GM19463 (cell line): ENCODE data around the gene RPN1.
"Not testable (repeated sequence)": the region's sequence is repeated elsewhere in the genome, so short reads cannot be mapped to it uniquely, and the experiment has no call there.

Experiments
- ATAC-seq: cut with Tn5 transposase; IDR thresholded peaks from one replicate; pipeline ENCODE4 v1.9.1; 2021; ENCODE audit warnings: mild to moderate bottlenecking, moderate library complexity; ENCODE audit not compliant: unreplicated experiment

RPN1 gene

DNA sequence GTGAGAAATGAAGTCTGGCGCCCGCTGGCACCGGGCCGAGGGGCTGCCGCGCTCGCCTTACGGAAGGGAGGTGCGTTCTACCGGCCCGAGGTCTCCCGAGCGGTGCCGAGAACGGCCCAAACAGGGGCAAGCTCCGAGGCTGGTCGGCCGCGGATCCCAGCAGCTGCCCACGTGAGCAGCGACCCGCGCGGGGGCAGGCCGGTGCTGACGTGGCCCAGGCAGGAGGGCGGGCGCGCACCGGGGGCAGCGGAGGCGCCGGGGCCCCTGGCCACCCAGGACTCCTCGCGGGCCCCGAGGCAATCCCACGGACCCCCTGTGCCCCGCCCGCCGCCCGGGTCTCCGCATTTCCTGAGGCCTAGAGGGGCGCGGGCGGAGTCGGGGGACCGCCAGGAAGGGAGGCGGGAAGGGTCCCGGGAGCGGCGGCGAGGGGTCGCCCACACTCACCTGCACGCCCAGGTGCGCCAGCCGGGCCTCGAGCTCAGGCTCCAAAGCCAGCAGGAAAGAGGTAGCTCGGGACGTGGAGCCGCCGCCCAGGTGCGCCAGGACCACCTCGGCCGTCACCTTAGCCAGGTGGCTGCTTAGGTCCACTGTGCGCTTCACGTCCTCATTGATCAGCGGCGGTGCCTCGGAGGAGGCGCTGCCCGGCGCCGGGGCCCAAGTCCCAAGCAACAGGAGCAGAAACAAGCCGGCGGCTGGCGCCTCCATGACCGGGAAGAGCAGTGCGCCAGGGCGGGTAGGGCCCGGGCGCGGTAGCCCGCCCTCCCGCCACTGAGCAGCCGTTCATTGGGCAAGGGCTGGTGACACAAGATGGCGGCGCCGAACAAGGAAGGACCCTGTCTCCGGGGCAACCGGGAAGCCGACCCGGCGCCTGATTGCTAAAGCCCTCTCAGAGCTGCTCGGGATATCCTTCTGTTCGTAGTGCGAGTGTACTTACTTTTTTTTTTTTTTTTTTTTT lies at the start of gene RPN1:
Gene RPN1 (minus strand): TSS at position 723 of the 955 bp plus-strand sequence. CDS start 18 bp downstream, at position 705.
- ATAC-seq, result peak; percentile 98

DNA sequence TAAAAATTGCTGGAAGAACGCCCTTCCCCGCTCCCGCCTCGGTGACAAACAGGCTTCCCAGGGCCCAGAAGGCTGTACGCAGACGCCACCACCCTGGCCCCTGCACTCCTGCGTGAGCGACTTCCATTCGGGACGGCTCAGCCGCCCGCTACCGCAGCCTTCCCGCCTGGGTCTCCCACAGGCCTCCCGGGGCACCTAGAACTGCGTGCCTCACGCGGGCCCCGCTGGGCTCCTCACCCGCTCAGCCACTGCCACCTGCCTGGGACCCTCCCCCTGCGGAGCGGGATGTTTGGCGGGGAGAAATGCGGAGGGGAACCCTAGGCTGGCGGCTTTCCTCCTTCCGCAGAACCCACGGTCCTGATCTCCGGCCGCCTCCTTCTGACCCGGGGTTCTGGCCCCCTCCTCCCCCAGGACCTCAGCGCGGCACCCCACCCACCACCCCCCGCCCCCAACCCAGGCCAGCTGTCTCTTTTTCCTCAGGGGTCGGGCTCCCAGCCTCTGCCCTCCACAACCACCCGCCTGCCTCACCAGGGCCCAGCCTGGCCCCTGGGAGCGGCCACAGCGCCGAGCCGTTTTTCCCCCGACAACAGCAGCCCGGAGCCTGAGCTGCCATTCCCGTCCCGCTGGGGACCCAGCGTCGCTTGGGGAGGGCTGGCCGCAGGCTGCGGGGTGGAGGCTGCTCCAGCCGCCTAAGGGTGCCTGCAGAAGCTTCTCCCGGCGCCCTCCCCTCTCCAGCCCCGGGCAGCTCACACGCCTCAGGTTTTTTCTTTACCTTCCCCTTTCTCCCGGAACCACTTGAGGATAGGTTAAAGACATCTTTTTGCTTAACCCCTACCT lies 47.8 kb upstream of the RPN1 start:
- ATAC-seq, result no peak

DNA sequence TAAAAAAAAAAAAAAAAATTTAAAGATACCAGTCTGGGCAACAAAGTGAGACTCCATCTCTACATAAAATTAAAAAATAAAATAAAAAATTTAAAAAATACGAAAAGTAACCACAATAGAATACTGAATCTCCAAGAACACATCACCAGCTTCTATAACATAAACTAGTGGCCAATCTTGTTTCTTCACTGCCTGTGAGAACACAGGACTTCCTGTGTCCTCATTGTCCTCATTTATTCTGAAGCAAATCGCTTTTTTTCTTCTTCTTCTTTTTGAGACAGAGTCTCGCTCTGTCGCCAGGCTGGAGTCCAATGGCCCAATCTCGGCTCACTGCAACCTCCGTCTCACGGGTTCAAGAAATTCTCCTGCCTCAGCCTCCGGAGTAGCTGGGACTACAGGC lies 46.7 kb upstream of the RPN1 start:
- no peak for ATAC-seq

DNA sequence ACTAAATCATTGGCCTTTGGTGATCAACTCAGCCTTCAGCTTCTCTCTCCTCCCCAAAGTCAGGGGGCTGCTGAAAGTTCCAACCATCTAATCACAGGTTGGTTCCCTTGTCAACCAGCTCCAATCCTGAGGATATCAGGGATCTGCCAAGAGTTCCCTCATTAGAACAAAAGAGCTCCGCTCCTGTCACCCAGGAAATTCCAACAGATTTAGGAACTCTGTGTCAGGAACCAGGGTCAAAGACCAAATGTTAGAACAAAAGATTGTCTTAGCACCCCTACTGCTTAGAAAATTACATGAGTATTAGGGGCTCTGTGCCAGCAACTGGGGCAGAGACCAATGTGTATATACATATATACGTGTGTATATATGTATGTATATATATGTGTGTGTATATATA lies 43.1 kb upstream of the RPN1 start:
- ATAC-seq, result no peak

DNA sequence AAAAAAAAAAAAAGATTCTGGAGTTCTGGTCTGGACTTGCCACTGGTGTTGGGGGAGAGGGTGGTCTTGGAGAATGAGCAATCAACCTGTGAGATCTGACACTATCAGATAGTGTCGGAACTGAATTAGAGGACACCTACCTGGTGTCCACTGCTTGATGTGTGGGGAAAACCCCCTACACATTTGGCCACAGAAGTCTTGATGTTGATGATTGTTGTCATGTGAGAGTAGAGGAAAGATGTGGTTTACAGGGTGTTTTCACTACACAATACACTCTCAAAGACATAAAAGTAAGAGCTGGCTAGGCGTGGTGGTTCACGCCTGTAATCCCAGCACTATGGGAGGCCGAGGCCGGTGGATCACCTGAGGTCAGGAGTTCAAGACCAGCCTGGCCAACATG lies 38.4 kb upstream of the RPN1 start:
- ATAC-seq, result no peak

DNA sequence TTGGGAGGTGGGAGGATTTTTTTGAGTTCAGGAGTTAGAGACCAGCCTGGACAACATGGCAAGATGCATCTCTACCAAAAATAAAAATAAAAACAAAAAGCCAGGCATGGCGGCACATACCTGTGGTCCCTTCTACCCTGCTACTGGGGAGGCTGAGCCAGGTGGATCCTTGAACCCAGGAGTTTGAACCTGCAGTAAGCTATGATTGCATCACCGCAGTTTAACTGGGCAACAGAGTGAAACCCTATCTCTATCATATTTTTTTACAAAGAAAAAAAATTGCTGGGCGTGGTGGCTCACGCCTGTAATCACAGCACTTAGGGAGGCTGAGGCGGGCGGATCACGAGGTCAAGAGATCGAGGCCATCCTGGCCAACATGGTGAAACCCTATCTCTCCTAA lies 35.8 kb upstream of the RPN1 start:
- ATAC-seq, result no peak

DNA sequence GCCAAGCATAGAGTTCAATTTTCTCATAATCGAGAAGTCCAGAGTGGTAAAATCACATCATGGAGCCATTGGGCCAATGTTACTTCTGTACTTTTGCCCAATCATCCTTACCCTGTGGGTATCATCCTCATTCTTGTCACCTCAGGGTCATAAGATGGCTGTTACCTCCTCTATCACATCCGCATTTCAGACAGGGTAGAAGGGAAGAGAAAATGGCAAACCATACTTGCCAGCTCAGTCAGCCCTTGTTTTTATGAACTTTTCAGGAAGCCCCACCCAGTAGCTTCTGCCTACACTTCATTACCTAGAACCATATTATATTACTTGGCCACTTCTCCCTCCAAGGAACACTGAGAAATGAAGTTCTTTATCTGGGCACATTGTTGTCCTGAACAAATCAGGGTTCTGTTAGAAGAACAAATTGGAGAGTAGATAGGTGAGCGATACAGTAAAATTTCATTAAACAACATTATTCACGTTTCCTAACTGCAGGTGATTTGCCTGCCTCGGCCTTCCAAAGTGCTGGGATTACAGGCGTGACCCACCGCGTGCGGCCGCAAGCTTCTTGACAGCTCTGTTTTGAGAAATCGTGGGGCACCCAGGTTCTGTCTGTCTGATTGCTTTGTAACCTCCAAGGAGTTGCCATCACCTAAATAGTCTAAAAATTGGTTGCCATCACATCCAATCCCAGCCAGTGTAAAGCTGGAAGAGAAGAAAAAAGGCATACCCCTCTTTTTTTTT lies 34.5 kb upstream of the RPN1 start:
- no peak for ATAC-seq

DNA sequence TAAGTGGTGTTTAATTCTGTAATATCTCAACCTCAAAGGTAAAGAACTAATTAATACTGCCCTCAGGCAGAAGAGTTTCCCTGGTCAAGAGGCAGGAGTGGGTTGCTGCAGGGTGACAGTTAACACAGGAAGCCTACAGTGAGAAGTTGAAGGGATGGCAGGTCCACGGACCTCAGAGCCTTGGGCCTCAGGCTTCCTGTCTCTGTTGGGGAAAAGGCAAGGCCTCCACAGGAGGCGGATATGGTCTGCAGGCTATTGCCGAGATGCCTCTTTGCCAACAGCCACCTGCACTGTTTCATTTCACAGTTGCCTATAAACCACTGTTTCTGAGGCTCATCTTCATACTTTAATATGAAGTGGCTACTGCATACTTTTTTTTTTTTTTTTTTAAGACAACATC lies 33.3 kb upstream of the RPN1 start:
- ATAC-seq, result no peak

DNA sequence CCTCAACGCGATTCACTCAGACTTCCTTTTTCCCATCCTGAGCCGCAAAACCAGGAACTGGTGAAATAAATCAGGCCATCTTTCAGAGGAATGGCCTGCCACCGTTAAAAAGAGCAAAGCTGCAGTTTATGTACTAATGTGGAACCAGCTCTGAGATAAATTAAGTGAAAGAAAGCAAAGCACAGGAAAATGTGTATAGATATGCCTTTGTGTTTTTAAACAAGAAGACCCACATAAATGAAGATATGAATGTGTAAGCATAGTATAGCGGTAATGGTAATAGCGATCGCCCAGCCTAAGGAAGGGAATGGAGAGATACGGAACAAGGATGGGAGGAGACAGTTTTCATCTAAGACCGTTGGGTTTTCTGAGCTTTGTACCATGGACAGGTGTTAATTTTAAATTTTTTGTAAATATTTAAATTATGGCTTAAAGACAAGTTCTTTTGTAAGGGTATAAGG lies 30.8 kb upstream of the RPN1 start:
- ATAC-seq, result no peak

DNA sequence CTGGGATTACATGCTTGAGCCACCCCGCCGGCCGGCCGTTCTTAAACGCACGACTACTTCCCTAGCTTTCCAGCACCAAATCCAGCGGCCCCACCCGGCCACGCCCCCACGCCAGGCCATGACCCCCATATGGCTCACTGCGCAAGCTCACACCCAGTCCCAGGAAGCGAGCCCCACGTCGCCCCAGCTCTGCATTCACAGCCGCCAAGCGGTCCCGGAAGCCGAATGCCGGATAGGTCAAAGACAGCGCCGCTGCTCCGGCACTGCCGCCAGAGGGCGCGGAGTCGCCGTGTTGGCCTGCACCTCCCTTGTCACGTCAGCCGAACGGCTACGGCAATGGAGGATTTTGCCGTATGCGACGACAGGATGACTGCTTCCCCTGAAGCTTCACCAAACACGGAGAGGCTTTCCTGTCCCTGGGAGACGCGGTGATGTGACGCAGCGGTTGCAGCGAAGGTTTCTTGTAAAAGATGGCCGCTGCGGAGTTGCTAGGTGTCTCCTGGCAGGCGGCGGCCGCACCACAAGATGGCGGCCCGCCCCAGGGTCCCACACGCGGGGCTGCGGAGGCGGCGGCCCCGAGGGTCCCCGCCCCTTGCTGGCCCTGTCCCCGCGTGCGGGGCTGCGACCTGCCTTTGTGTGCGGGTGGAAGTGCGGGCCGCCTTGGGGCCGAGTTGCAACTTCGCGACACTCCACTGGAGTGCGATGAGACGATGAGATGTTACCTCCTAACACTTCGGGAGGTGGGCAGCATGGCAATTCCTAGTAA lies 30.2 kb upstream of the RPN1 start:
- peak; percentile 98 for ATAC-seq

DNA sequence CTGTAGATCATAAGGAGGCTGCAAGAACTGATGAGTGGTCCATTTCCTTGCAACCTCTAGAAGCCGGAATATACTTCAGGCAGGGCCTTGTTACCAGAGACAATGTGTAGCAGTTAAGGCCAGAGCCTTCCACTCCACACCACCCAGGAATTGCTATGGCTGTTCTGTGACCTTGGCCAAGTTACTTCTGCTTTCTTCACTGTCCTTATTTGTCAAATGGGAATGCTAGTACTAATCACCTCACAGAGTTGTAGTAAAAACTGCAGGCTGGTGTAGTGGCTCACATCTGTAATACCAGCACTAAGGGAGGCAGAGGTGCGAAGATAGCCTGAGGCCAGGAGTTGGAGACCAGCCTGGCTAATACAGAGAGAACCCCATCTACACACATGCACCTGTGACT lies 28.7 kb upstream of the RPN1 start:
- ATAC-seq, result no peak

DNA sequence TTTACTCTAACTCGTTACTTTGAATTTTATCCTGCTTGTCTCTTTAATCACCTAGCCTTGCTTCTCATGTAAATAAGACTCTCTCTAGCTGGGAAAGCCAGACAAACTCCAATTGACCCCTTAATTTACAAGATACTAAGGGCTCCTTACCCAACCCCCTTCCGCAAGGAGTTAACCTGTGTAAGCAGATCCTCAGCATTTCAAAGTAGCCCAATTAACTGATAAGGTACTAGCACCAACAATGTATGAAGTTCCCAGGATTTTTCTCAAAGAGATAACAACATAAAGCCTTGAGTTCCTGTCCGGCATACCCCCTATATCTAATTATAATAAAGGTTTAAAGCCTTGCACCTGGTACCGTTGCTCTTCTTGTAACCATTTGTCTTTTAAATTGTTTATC lies 25.2 kb upstream of the RPN1 start:
- ATAC-seq, result not testable (repeated sequence)

DNA sequence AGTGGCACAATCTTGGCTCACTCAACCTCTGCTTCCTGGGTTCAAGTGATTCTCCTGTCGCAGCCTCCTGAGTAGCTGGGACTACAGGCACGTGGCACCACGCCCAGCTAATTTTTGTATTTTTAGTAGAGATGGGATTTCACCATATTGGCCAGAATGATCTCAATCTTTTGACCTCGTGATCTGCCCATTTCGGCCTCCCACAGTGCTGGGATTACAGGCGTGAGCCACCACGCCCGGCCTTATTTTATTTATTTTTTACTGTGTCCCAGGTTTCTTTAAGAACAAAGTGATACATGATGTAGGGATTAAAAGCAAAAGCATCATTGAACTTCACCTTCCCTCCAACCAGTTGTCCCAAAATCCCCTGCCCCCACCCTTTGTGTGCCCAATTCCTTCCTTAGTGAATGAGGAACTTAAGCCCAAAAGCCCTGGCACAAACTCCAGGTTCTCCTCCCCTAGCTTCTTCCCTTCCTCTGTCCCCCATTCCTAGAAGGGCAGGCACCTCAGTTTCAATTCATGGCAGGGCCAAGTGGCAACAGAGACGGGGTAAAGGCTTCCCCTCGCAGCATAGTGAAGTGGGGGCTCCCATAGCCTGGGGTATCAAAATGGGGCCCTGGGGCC lies 23.7 kb upstream of the RPN1 start:
- no peak for ATAC-seq

DNA sequence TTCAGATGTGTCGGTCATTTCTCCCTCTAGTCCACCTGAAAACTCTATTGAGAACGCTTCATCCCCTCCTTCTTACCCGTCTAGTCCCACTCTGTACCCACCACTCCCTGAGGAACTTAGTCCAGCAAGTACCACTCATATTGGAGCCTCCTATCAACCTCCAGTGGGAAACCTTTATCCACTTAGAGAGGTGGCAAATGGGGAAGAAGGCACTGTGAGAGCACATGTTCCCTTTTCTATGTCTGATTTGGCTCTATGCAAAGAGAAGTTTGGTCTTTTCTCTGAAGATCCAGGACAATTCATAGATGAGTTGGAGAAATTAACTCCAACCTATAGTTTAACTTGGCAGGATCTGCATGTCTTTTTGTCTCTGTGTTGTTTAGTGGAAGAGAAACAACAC lies 17.0 kb upstream of the RPN1 start:
- ATAC-seq, result no peak

DNA sequence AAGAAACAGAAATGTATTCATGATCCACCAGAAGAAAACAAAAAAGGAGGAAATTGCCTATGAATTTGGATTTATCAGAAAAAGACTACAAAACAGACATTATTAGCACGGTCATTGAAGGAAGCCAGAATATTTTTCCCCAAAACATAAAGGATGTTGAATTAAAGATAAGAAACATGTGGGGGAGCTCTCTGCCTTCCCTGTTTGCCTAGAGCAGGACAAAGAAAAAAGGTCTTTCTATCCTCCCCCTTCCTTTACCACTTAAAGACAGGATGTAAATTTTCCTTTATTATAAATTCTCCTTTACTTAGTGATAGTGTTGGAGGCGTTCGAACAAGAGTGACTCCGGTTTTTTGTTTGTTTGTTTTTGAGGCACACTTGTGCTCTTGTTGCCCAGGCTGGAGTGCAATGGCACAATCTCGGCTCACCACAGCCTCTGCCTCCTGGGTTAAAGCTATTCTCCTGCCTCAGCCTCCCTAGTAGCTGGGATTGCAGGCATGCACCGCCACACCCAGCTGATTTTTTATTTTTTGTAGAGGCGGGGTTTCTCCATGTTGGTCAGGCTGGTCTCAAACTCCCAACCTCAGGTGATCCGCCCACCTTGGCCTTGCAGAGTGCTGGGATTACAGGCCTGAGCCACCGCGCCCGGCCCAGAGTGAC lies 14.9 kb upstream of the RPN1 start:
- no peak for ATAC-seq

DNA sequence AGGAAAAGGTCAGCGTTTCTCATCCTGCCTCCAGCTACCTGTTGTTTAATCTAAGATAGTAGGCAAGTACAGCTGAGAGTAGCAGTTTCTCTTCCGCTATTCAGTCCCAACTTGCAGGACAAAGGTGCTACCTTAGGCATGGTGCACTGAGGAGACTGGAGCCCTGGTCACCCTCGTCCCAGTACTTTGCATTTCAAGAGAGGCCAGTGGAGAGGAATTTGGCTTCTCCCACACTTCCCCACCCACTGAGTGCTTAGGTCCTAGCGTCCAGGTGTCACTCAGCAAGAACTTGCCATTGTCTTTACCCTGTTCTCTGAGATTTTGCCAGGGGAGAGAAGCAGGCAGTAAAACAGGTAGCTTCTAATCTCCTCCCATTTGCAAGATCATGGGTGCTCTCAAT lies 12.5 kb upstream of the RPN1 start:
- ATAC-seq, result no peak

DNA sequence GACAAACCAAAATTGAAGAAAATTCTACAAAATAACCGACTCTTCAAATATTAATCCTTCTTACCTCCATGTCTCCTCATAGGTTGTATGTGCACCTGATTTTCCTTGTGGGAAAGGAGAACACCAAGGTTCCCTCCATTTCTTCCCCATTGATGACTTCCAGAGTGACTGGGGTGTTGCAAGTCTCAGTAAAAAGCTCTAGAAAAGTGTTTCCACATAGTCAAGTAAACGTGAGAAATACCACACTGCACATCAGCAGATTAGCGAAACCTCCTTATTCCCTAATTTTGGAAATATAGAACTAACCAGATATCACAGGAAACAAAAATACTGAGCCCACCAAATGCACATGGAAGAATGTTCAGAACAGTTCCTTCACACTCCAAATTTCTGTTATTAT lies 4.9 kb upstream of the RPN1 start:
- ATAC-seq, result no peak

DNA sequence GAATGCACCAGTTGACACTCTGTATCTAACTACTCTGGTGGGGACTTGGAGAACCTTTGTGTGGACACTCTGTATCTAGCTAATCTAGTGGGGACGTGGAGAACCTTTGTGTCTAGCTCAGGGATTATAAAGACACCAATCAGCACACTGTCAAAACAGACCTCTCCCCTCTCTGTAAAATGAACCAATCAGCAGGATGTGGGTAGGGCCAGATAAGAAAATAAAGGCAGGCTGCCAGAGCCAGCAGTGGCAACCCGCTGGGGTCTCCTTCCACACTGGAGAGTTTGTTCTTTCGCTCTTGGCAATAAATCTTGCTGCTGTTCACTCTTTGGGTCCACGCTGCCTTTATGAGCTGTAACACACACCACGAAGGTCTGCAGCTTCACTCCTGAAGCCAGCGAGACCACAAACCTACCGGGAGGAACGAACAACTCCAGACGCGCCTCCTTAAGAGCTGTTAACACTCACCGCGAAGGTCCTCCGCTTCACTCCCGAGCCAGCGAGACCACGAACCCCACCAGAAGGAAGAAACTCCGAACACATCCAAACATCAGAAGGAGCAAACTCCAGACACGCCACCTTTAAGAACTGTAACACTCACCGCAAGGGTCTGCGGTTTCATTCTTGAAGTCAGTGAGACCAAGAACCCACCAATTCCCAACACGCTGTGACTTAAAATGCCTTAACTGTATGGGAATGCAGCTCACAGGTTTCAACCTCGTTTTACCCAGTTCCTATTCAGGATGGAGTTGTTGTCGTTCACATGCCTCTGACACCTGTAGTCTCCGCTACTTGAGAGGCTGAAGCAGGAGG lies 3.6 kb upstream of the RPN1 start:
- ATAC-seq, result not testable (repeated sequence)
